ENCODE data around the gene KCNK18.

KCNK18 gene

GRCh38 chr10:117164592-117165537 lies 32.4 kb upstream of the KCNK18 start:
- no peaks in the 10 kb centered on the region for H3K9me3 ChIP-seq (ENCODE audit: control insufficient read depth, insufficient read depth, low read length)
- peaks cover 13% of the 10 kb centered on the region for H3K4me1 ChIP-seq (ENCODE audit: control insufficient read depth, insufficient read depth, low read length)
- H3K9ac ChIP-seq (ENCODE audit: low read depth, low read length) = no peak overlapping the region
- peaks cover 96% of the 10 kb centered on the region for H3K27me3 ChIP-seq (ENCODE audit: control insufficient read depth, insufficient read depth, low read length)
- no peaks in the 10 kb centered on the region for H3K36me3 ChIP-seq (ENCODE audit: control insufficient read depth, insufficient read depth, low read length)
- peak overlapping the region; percentile 45 for H3K4me3 ChIP-seq (ENCODE audit: low read depth, low read length)

- Histone ChIP-seq H3K36me3 (ENCODE audit: control insufficient read depth, insufficient read depth, low read length) (no peaks in the 10 kb centered on the region), H3K4me1 (ENCODE audit: control insufficient read depth, insufficient read depth, low read length) (peaks cover 6% of the 10 kb centered on the region), H3K27me3 (ENCODE audit: control insufficient read depth, insufficient read depth, low read length) (peaks cover 96% of the 10 kb centered on the region), H3K9ac (ENCODE audit: low read depth, low read length) (no peak overlapping the region), H3K4me3 (ENCODE audit: low read depth, low read length) (peak overlapping the region; percentile 45), H3K9me3 (ENCODE audit: control insufficient read depth, insufficient read depth, low read length) (no peaks in the 10 kb centered on the region)
Measured at GRCh38 chr10:117165538-117166417, 31.5 kb upstream of the KCNK18 start.

DNA sequence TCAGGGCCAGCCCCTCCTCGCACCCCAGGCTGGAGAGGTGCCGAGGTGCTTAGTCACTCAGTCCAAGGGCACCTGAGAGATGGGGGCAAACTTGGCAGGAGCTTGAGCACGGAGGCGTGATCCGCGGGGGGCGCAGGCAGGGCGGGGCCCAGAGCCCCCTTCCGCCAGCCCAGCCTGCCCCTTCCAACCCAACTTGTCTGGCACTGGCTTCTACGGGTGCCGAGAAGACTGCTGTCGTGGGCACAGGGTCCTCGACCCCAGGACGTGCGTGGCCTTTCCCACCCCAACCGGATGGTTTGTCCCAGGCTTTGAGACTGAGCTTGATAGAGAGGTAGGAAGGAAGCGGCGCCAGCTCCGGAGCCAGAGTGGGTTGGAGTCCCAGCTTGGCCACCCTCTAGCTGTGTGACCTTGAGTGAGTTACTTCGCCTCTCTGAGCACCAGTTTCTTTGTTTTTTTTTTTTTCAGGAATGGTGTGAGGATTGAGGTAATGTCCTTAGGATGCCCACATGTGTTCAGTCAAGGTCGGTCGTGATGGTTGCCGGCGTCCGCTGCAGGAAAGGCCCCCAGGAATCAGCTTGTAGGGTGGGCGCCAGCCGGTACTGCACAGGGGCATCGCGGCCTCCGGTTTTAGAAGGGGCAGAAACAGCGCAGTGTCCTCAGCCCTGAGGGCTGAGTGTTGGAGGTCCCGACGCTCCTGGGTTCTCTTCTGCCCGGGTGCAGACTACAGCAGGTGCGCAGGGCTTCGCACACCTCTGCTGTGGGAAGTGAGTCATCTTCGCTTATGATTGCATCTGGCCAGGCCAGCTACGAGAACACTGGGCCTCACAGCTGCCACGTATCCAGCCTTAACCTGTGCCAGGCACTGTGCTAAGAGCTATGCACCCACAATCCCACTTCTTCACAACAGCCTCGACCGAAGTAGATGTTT lies 30.6 kb upstream of the KCNK18 start:
- peak overlapping the region; percentile 45 for H3K4me3 ChIP-seq (ENCODE audit: low read depth, low read length)
- peaks cover 96% of the 10 kb centered on the region for H3K27me3 ChIP-seq (ENCODE audit: control insufficient read depth, insufficient read depth, low read length)

DNA sequence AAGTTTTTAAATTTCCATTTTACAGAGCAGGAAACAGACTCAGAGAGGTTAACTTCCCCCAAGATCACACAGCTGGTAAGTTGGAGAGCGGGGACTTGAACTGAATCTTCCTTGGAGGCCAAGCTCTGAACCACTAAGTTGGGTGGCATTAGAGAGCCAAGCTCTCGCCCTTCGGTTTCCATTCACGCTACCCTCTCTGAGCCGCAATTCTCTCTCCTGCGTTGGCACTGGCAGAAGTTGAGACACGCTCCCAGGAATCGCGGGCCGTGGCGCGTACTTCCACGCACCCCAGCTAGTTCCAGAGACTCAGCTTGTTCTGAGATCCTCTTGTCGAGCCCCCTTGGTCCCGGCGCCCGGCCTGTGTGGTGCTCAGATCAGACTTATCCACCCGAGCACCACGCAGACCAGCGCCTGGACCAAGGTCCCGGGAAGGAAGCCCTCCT lies 29.9 kb upstream of the KCNK18 start:
- Histone ChIP-seq H3K27me3 (ENCODE audit: control insufficient read depth, insufficient read depth, low read length) (peaks cover 96% of the 10 kb centered on the region), H3K9ac (ENCODE audit: low read depth, low read length) (no peak overlapping the region), H3K36me3 (ENCODE audit: control insufficient read depth, insufficient read depth, low read length) (no peaks in the 10 kb centered on the region), H3K4me1 (ENCODE audit: control insufficient read depth, insufficient read depth, low read length) (peaks cover 5% of the 10 kb centered on the region), H3K4me3 (ENCODE audit: low read depth, low read length) (peak overlapping the region; percentile 70), H3K9me3 (ENCODE audit: control insufficient read depth, insufficient read depth, low read length) (no peaks in the 10 kb centered on the region)

More for the DNA sequence above, 30.6 kb upstream of the KCNK18 start:
- no peaks in the 10 kb centered on the region for H3K36me3 ChIP-seq (ENCODE audit: control insufficient read depth, insufficient read depth, low read length)
- H3K4me1 ChIP-seq (ENCODE audit: control insufficient read depth, insufficient read depth, low read length) = peaks cover 6% of the 10 kb centered on the region
- no peak overlapping the region for H3K9ac ChIP-seq (ENCODE audit: low read depth, low read length)
- H3K9me3 ChIP-seq (ENCODE audit: control insufficient read depth, insufficient read depth, low read length) = no peaks in the 10 kb centered on the region

DNA sequence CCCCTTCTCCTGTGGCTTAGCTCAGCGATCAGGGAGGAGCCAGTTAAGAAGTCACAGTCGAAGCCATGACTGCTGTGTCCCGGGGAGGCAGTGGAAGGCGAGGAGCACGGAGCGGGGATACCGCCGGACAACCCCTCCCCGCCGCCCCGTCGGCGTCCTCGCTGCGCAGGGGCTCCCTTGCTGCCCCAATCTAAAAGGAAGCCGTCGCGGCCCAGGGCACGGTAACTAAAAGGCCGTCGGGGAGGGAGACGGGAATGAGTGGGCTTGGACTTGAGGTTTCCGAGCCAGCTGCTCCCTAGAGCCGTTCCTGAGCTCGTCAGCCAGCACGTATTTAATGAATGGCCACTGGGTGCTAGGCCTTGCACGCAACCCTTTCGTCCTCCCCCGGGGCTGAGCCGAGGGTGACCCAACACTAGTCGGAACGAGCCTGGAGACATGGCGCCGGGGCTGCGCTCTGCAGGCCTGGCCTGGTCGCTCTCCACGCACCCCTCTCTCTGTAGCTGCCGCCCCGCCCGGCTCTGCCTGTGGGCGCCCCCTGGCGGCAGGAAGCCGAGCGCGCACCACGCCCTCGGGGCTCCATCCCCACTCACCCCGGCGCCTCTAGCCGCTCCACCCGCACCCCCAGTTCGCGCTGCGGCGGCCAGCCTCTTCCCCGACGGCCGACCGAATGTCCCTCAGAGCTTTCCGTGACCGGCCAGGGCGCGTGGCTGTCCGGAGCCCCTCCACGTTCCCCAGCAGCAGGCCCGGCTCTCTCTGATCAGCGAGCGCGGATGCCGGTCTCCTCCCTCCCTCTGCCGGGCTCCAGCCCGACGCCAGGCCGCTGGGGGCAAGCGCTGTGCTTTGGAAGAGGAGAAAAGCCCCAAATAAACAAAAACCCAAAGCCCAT lies 29.3 kb upstream of the KCNK18 start:
- H3K36me3 ChIP-seq (ENCODE audit: control insufficient read depth, insufficient read depth, low read length) = no peaks in the 10 kb centered on the region
- H3K27me3 ChIP-seq (ENCODE audit: control insufficient read depth, insufficient read depth, low read length) = peaks cover 99% of the 10 kb centered on the region
- no peaks in the 10 kb centered on the region for H3K9me3 ChIP-seq (ENCODE audit: control insufficient read depth, insufficient read depth, low read length)
- H3K4me1 ChIP-seq (ENCODE audit: control insufficient read depth, insufficient read depth, low read length) = peaks cover 4% of the 10 kb centered on the region
- H3K4me3 ChIP-seq (ENCODE audit: low read depth, low read length) = peak overlapping the region; percentile 70
- peak overlapping the region; percentile 70 for H3K9ac ChIP-seq (ENCODE audit: low read depth, low read length)

DNA sequence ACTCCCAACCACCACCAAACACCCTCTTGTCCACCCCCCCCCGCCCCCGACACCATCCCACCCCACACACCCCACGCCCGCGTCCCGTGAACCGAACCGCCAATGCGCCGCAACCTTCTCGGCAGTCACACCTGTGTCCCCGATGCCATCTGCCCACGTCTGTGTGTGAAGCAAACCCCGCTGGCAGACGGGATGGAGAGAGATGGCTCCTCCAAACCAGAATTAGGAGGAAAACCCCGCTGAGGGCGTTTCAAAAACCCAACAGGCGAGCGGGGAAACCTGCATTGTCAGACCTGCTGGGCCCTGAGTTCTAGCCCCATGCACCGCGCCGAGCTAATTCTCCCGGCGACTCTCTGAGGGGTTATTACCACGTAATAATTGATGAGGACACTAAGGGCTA lies 28.6 kb upstream of the KCNK18 start:
- H3K4me3 ChIP-seq (ENCODE audit: low read depth, low read length) = peak overlapping the region; percentile 27
- H3K36me3 ChIP-seq (ENCODE audit: control insufficient read depth, insufficient read depth, low read length) = no peaks in the 10 kb centered on the region
- peaks cover 99% of the 10 kb centered on the region for H3K27me3 ChIP-seq (ENCODE audit: control insufficient read depth, insufficient read depth, low read length)
- no peak overlapping the region for H3K9ac ChIP-seq (ENCODE audit: low read depth, low read length)
- H3K9me3 ChIP-seq (ENCODE audit: control insufficient read depth, insufficient read depth, low read length) = no peaks in the 10 kb centered on the region
- peaks cover 4% of the 10 kb centered on the region for H3K4me1 ChIP-seq (ENCODE audit: control insufficient read depth, insufficient read depth, low read length)

DNA sequence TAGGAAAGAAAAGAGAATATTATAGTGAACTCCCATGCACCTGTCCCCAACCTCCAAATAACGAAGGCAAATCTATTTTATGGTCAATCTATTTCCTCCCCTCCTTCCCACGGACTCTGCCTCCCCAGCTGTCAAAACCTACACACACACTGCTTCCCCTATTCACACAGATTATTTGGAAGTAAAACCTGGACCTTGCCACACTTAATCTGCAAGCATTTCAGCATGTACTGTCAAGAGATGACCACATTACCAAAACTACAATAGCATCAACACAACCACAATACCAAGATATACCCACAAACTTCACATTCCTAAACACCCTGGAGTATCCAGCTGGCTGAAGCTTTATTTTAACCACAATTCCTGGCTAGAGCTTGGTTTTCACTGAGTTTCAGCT lies 27.8 kb upstream of the KCNK18 start:
- no peaks in the 10 kb centered on the region for H3K9me3 ChIP-seq (ENCODE audit: control insufficient read depth, insufficient read depth, low read length)
- H3K9ac ChIP-seq (ENCODE audit: low read depth, low read length) = no peak overlapping the region
- H3K36me3 ChIP-seq (ENCODE audit: control insufficient read depth, insufficient read depth, low read length) = no peaks in the 10 kb centered on the region
- H3K4me3 ChIP-seq (ENCODE audit: low read depth, low read length) = peak overlapping the region; percentile 3
- peaks cover 99% of the 10 kb centered on the region for H3K27me3 ChIP-seq (ENCODE audit: control insufficient read depth, insufficient read depth, low read length)
- peaks cover 4% of the 10 kb centered on the region for H3K4me1 ChIP-seq (ENCODE audit: control insufficient read depth, insufficient read depth, low read length)

DNA sequence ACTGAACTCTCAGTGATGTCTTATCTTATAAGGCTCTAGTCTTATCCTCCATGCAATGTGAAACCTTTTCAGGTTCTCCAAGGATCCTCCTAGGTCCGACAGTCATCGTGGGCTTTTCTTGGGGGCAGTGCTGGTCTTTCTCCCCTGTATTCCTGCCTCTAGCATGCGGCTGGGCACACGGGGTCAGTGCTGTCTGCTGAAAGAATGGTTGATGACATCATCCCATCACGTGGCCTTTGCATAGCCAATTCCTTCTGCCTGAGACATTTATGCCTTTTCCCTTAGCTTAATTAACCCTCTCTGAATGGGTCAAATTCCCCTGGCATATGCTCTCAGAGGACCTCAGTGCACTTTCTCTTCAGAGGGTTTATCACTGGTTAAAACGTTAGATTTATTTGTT lies 27.0 kb upstream of the KCNK18 start:
- Histone ChIP-seq H3K4me1 (ENCODE audit: control insufficient read depth, insufficient read depth, low read length) (peaks cover 4% of the 10 kb centered on the region), H3K9ac (ENCODE audit: low read depth, low read length) (no peak overlapping the region), H3K9me3 (ENCODE audit: control insufficient read depth, insufficient read depth, low read length) (no peaks in the 10 kb centered on the region), H3K4me3 (ENCODE audit: low read depth, low read length) (no peak overlapping the region), H3K27me3 (ENCODE audit: control insufficient read depth, insufficient read depth, low read length) (peaks cover 98% of the 10 kb centered on the region), H3K36me3 (ENCODE audit: control insufficient read depth, insufficient read depth, low read length) (no peaks in the 10 kb centered on the region)

GRCh38 chr10:117174439-117175214 lies 22.7 kb upstream of the KCNK18 start:
- peaks cover 66% of the 10 kb centered on the region for H3K27me3 ChIP-seq (ENCODE audit: control insufficient read depth, insufficient read depth, low read length)
- peak overlapping the region; percentile 82 for H3K4me3 ChIP-seq (ENCODE audit: low read depth, low read length)
- H3K9ac ChIP-seq (ENCODE audit: low read depth, low read length) = no peak overlapping the region
- H3K4me1 ChIP-seq (ENCODE audit: control insufficient read depth, insufficient read depth, low read length) = no peaks in the 10 kb centered on the region
- H3K9me3 ChIP-seq (ENCODE audit: control insufficient read depth, insufficient read depth, low read length) = no peaks in the 10 kb centered on the region
- no peaks in the 10 kb centered on the region for H3K36me3 ChIP-seq (ENCODE audit: control insufficient read depth, insufficient read depth, low read length)
